BLaER1 (cell line): ENCODE data around the gene NPTX2.

ENCODE experiments used
- H3K27ac ChIP-seq: shearing (Covaris generic); formaldehyde crosslinking; 2 replicates; pipeline ENCODE4 v1.8.1; 2022
- H3K27me3 ChIP-seq: shearing (Covaris generic); formaldehyde crosslinking; 2 replicates; pipeline ENCODE4 v1.8.1; 2022
- H3K36me3 ChIP-seq: shearing (Covaris generic); formaldehyde crosslinking; 2 replicates; pipeline ENCODE4 v1.8.1; 2022
- H3K4me1 ChIP-seq: shearing (Covaris generic); formaldehyde crosslinking; 2 replicates; pipeline ENCODE4 v1.8.1; 2022
- H3K4me2 ChIP-seq: shearing (Covaris generic); formaldehyde crosslinking; 2 replicates; pipeline ENCODE4 v1.8.1; 2022
- H3K4me3 ChIP-seq: shearing (Covaris generic); formaldehyde crosslinking; 2 replicates; pipeline ENCODE4 v1.8.1; 2022
- H3K9ac ChIP-seq: shearing (Covaris generic); formaldehyde crosslinking; 2 replicates; pipeline ENCODE4 v1.8.1; 2022
- H3K9me3 ChIP-seq: shearing (Covaris generic); formaldehyde crosslinking; 2 replicates; pipeline ENCODE4 v1.8.1; 2022
- H4K20me1 ChIP-seq: shearing (Covaris generic); formaldehyde crosslinking; 2 replicates; pipeline ENCODE4 v1.8.1; 2022
- Cebpa-rat ChIP-seq: shearing (Covaris generic); IDR thresholded peaks from 2 replicates; pipeline ENCODE4 v1.8.1; 2022

NPTX2 gene

GRCh38 chr7:98591926-98592325 is 25.2 kb upstream of the NPTX2 start:
- Histone ChIP-seq H3K9ac (no peak overlapping the region), H4K20me1 (no peaks in the 10 kb centered on the region), H3K4me1 (peaks cover 5% of the 10 kb centered on the region; the same call in 1 of the 2 replicates), H3K4me3 (no peak overlapping the region), H3K27ac (no peak overlapping the region), H3K27me3 (no peaks in the 10 kb centered on the region), H3K9me3 (no peaks in the 10 kb centered on the region), H3K36me3 (no peaks in the 10 kb centered on the region), H3K4me2 (no peak overlapping the region)
- TF ChIP-seq Cebpa-rat, result no peak

GRCh38 chr7:98594348-98594747 is 22.7 kb upstream of the NPTX2 start:
- H3K4me1 ChIP-seq, result peaks cover 5% of the 10 kb centered on the region; the same call in 1 of the 2 replicates
- no peaks in the 10 kb centered on the region for H3K9me3 ChIP-seq
- H4K20me1 ChIP-seq, result no peaks in the 10 kb centered on the region
- no peak overlapping the region for H3K4me3 ChIP-seq
- no peak overlapping the region for H3K27ac ChIP-seq
- H3K27me3 ChIP-seq, result no peaks in the 10 kb centered on the region
- H3K9ac ChIP-seq, result no peak overlapping the region
- H3K4me2 ChIP-seq, result no peak overlapping the region
- H3K36me3 ChIP-seq, result no peaks in the 10 kb centered on the region
- no peak for TF ChIP-seq Cebpa-rat

GRCh38 chr7:98594787-98595186 is 22.3 kb upstream of the NPTX2 start:
- Histone ChIP-seq H3K9ac (no peak overlapping the region), H3K4me3 (no peak overlapping the region), H3K4me2 (no peak overlapping the region), H3K9me3 (no peaks in the 10 kb centered on the region), H4K20me1 (no peaks in the 10 kb centered on the region), H3K4me1 (peaks cover 5% of the 10 kb centered on the region; the same call in 1 of the 2 replicates), H3K36me3 (no peaks in the 10 kb centered on the region), H3K27me3 (no peaks in the 10 kb centered on the region), H3K27ac (no peak overlapping the region)
- TF ChIP-seq Cebpa-rat, result no peak

GRCh38 chr7:98598846-98599615 is 18.1 kb upstream of the NPTX2 start:
- Histone ChIP-seq H3K4me3 (no peak overlapping the region), H3K9ac (no peak overlapping the region), H3K4me2 (no peak overlapping the region), H4K20me1 (no peaks in the 10 kb centered on the region), H3K4me1 (peaks cover 5% of the 10 kb centered on the region; the same call in 1 of the 2 replicates), H3K9me3 (no peaks in the 10 kb centered on the region), H3K27ac (no peak overlapping the region), H3K36me3 (no peaks in the 10 kb centered on the region), H3K27me3 (no peaks in the 10 kb centered on the region)
- no peak for TF ChIP-seq Cebpa-rat

- Histone ChIP-seq H3K4me1 (peaks cover 5% of the 10 kb centered on the region; the same call in 1 of the 2 replicates), H4K20me1 (no peaks in the 10 kb centered on the region), H3K27me3 (no peaks in the 10 kb centered on the region), H3K4me3 (no peak overlapping the region), H3K36me3 (no peaks in the 10 kb centered on the region), H3K4me2 (no peak overlapping the region), H3K27ac (no peak overlapping the region), H3K9ac (no peak overlapping the region), H3K9me3 (no peaks in the 10 kb centered on the region)
- no peak for TF ChIP-seq Cebpa-rat
Observed at GRCh38 chr7:98599886-98600285, 17.2 kb upstream of the NPTX2 start.

- Histone ChIP-seq H4K20me1 (no peaks in the 10 kb centered on the region), H3K27ac (no peak overlapping the region), H3K4me3 (no peak overlapping the region), H3K36me3 (no peaks in the 10 kb centered on the region), H3K9me3 (no peaks in the 10 kb centered on the region), H3K4me2 (no peak overlapping the region), H3K9ac (no peak overlapping the region), H3K27me3 (no peaks in the 10 kb centered on the region), H3K4me1 (no peaks in the 10 kb centered on the region)
- TF ChIP-seq Cebpa-rat, result no peak
Observed at GRCh38 chr7:98602755-98603398, 14.2 kb upstream of the NPTX2 start.

- Histone ChIP-seq H3K4me2 (no peak overlapping the region), H4K20me1 (no peaks in the 10 kb centered on the region), H3K4me3 (no peak overlapping the region), H3K4me1 (no peaks in the 10 kb centered on the region), H3K9me3 (no peaks in the 10 kb centered on the region), H3K27me3 (no peaks in the 10 kb centered on the region), H3K9ac (no peak overlapping the region), H3K36me3 (no peaks in the 10 kb centered on the region), H3K27ac (no peak overlapping the region)
- TF ChIP-seq Cebpa-rat, result no peak
Observed at GRCh38 chr7:98603399-98603788, 13.7 kb upstream of the NPTX2 start.

- H3K36me3 ChIP-seq, result no peaks in the 10 kb centered on the region
- no peak overlapping the region for H3K27ac ChIP-seq
- H3K9ac ChIP-seq, result no peak overlapping the region
- H3K4me2 ChIP-seq, result no peak overlapping the region
- H3K4me3 ChIP-seq, result no peak overlapping the region
- H3K4me1 ChIP-seq, result peaks cover 3% of the 10 kb centered on the region
- H4K20me1 ChIP-seq, result no peaks in the 10 kb centered on the region
- H3K27me3 ChIP-seq, result no peaks in the 10 kb centered on the region
- peaks cover 20% of the 10 kb centered on the region for H3K9me3 ChIP-seq
- TF ChIP-seq Cebpa-rat, result no peak
Observed at GRCh38 chr7:98613601-98614425, 3.3 kb upstream of the NPTX2 start.

GRCh38 chr7:98616381-98617050 is 569 bp upstream of the NPTX2 start:
- TF ChIP-seq Cebpa-rat, result no peak

More at GRCh38 chr7:98616381-98617050, 569 bp upstream of the NPTX2 start:
- Histone ChIP-seq H3K4me3 (no peak overlapping the region), H3K27ac (no peak overlapping the region), H3K9ac (no peak overlapping the region), H3K27me3 (no peaks in the 10 kb centered on the region), H3K4me1 (peaks cover 20% of the 10 kb centered on the region), H3K36me3 (no peaks in the 10 kb centered on the region), H3K4me2 (no peak overlapping the region), H4K20me1 (no peaks in the 10 kb centered on the region), H3K9me3 (peaks cover 20% of the 10 kb centered on the region)
